Daoy (cell line): ENCODE measurements around the gene RCHY1. TPM values are rescaled to one million over a fixed set of nuclear protein-coding genes. Genes with fewer than 3 reads are reported as not detected.
"Not testable (repeated sequence)": the region's sequence is repeated elsewhere in the genome, so short reads cannot be mapped to it uniquely, and the experiment has no call there.

ENCODE experiments used
- DNase-seq: peaks from one replicate; pipeline ENCODE4 v3.0.0-alpha.2; 2015; ENCODE audit warnings: low read depth
- total RNA-seq: library from RNA; depleted of rRNA; stranded (reverse); fragments of >200 nt; shearing (Covaris generic); gene quantifications from 2 replicates; pipeline ENCODE4 v1.2.3, GENCODE V29; 2014

The RCHY1 gene
- total RNA-seq, 1 experiment from 2014 or later: 17.8 TPM

DNA sequence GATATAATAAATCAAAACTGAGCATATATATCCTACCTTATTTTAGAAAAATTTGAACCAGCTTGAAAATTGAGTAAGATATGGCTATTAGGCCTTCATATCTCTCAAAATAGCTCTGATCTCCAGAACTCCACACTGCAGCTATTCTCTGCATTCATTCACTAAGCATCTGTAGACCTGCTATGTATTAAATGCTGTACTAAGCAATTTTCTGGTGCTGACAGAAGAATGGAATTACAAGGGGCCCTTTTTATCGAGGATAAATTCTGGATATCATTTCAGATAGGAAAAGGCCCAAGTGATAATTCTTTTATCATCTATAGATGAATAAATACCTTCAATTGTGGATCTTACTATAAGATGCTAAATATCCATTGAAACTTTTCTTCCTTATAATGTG lies 1.9 kb upstream of the RCHY1 start:
- no peak for DNase-seq

GRCh38 chr4:75514949-75515612 lies 878 bp upstream of the RCHY1 start:
- DNase-seq: peak; percentile 0

GRCh38 chr4:75513526-75514130 lies 575 bp downstream of the RCHY1 start:
- peak; percentile 0 for DNase-seq

- DNase-seq: peak; percentile 25
Measured at GRCh38 chr4:75512386-75513211, 1.6 kb downstream of the RCHY1 start.

DNA sequence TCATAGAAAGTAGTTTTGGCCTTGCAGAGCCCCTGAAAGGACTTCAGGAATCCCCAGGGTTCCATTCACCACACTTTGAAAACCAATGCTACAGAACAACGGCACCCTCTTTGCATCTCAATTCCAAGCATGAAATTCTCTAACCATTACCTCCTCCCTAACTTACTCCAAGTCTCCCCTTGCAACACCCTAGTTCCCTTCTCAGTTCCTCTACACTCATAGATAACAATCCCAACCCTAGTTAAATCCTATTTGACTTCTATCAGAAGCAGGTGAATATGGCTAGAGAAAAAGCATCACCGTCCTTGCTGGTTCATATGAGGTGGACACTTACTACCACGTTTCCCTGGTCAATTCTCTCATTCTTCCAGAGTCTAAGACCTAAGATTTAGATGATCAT lies 2.4 kb downstream of the RCHY1 start:
- DNase-seq: no peak

- not testable (repeated sequence) for DNase-seq
Measured at GRCh38 chr4:75509592-75509991, 4.6 kb downstream of the RCHY1 start.

- DNase-seq: no peak
Measured at GRCh38 chr4:75505630-75506029, 8.6 kb downstream of the RCHY1 start.

DNA sequence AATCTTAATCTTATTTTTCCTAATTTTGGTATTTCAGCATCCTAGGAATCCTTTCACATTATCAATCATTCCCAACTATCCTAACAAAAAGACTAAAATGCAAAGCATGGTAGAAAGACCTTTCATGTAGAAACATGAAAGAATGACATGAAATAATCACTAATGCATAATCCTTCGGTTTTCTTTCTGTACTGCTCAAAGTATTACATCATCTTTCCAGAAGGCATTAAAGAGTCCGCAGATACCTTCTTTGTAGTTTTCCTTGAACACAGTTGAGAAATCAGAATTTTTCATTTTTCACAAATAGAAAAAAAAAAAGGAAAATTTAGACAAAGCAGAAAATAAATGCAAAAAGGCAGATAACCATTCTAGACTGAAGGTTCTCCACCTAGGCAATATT lies 11.5 kb downstream of the RCHY1 start:
- DNase-seq: no peak

DNA sequence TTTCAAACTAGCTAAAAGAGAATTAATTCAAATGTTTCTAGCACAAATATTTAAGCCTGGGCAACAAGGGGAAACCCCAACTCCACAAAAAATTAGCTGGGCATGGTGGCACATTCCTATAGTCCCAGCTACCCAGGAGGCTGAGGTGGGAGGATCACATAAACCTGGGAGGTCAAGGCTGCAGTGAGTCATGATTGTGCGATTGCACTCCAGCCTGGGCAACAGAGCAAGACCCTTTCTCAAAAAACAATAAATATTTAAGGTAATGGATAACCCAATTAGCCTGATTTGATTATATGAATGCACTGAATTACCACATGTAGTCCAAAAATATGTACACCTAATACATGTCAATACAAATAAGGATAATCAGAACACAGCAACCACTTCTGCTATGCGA lies 14.3 kb downstream of the RCHY1 start:
- DNase-seq: no peak

DNA sequence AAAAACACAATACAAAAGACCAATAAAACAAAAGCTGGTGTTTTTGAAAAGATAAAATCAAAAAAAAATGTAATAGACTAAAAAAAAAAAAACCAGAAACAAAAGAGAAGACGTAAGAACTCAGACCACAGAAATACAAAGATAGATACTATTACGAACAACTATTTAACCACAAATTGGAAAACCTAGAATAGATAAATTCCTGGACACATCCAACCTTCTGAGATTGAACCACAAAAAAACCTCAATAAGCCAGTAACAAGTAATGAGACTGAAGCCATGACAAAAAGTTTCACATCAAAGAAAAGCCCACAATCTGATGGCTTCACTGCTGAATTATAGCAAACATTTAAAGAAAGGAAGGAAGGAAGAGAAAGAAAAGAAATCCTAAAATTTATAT lies 16.2 kb downstream of the RCHY1 start:
- DNase-seq: no peak

GRCh38 chr4:75497133-75497532 lies 17.1 kb downstream of the RCHY1 start:
- DNase-seq: peak; percentile 1

- DNase-seq: no peak
Measured at GRCh38 chr4:75496406-75496805, 17.8 kb downstream of the RCHY1 start.

- no peak for DNase-seq
Measured at GRCh38 chr4:75495476-75495875, 18.7 kb downstream of the RCHY1 start.

- DNase-seq: no peak
Measured at GRCh38 chr4:75494563-75494962, 19.6 kb downstream of the RCHY1 start.

- DNase-seq: no peak
Measured at GRCh38 chr4:75490155-75490554, 24.0 kb downstream of the RCHY1 start.

DNA sequence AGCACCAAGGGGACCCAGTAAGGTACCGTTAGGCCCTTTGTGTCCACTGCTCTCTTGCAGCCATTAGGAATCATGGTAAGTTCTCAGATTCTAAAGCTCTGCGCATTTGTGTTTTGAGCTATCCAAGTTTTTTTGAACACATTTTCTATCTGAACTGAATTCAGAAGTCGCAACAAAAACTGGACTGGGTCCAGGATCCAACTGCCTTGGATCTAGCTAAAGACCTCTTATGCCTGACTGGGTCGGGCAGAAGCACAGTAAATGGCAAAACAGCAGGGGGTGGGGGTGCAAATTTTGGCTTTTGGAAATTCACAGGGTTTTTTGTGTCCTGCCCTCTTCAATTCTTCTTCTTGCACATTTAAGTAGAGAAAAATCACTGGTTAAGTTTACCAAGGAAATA lies 30.0 kb downstream of the RCHY1 start:
- DNase-seq: no peak

DNA sequence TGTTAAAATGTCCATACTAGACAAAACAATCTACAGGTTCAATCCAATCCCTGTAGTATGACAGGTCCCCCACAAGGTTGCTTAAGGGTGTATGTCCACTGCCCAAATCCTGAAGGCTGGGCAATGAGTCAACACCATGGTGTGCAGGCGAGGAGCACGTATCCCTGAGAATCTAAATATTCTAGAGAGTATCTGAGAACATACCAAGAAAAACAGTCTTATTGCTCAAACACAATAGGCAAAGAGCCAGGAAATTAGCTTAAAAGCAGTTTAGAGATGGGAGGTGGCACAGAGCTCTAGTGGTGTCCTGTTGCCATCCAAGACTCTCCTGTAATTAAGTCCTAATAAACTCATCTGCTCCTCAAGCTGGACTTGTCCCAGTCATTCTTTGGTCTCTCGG lies 37.0 kb downstream of the RCHY1 start:
- DNase-seq: no peak

DNA sequence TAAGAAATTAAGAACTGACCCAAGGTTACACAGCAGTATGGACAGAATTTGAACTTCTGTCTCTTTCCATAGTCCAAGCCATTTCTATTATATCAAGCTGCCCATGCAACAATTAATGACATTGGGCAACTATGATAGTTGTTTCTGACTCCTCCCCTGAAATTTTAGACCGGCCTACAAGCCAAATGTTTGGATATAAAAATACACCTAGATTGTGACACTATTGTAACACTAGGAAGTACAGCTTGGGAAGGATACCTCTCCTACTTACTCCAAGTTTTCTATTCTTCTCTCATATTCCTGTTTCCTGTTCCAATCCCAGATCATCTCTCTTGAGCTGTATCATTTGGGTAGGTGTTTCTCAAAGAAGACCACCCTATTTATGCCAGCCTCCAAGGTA lies 43.5 kb downstream of the RCHY1 start:
- no peak for DNase-seq

DNA sequence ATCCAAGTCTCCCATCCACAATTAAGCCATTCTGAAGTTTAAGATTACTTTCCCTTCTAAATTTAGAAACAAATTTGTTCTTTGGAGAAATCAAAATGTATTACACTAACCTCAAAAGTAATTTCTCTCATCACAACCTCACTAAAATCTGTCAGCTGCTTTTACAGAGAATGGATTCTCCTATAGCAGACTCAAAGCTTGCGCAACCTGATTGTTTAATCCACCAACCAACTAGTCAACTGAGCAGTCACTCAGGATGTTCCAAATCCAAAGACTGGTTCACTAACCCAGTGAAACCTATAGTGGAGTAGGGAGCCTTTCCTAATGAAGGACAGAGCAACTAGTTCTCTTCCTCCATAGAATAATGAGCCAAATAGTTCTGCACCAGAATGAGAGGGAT lies 44.3 kb downstream of the RCHY1 start:
- no peak for DNase-seq

GRCh38 chr4:75457365-75457764 lies 56.8 kb downstream of the RCHY1 start:
- DNase-seq: no peak

DNA sequence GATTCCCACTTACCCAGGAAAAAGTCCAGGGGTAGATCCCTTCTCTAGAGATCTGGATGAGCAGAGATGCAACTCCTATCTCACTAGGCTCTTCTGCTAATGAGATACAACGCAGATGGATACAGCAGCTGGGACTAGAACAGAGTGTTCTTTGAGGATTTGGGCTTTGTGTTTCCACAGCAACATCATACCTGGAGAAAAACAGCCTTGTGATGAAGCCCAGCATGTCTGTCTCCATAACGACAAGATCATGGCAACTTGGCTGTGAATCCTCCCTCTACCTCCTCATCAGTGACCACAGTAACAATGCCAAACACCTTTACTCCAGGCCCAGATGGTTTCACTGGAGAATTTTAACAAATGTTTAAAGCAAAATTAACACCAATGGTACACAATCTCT lies 80.1 kb downstream of the RCHY1 start:
- DNase-seq: no peak

- DNase-seq: no peak
Measured at GRCh38 chr4:75432683-75433082, 81.5 kb downstream of the RCHY1 start.

DNA sequence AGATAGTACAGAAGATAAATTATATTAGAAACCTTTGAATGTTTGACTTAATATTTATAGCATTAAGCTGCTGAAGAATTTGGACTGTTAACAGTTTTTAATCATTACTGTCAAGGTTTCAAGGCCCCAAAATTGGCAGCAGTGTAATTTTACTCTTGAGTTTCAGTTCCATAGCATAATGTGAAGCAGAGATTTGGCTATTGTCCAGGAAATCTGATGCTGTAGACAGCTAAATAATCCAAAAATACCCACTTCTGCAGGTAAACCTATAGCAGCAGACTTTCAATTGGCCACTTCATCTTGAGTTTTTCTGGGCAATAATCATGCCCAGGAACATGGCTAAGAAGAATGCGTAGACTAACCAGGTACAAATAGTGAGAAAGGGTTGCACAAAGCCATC lies 85.0 kb downstream of the RCHY1 start:
- DNase-seq: no peak
